ENCODE measurements around the gene ABCC11. TPM values are rescaled to one million over a fixed set of nuclear protein-coding genes. Genes with fewer than 3 reads are reported as not detected.

ABCC11 gene
- total and polyA plus RNA-seq, 2 experiments from 2014 or later, result 0.10 TPM; not detected in 1

- TF ChIP-seq ZNF462 (CRISPR knock-in tag; IDR thresholded peaks at IDR 0.05) (no peak), POLR2AphosphoS5 (IDR thresholded peaks at IDR 0.05; ENCODE audit: low read depth) (no peak), ZNF114 (CRISPR knock-in tag; IDR thresholded peaks at IDR 0.05) (no peak), CTCF (conservative IDR thresholded peaks at IDR 0.05; ENCODE audit: low read depth in 2 of 2) (no peak), CREB1 (CRISPR knock-in tag; IDR thresholded peaks at IDR 0.05; ENCODE audit: low read depth) (no peak), ZNF331 (CRISPR knock-in tag; IDR thresholded peaks at IDR 0.05; ENCODE audit: low read depth) (no peak), EZH2phosphoT487 (IDR thresholded peaks at IDR 0.05; ENCODE audit: unreplicated experiment) (no peak), JUNB (IDR thresholded peaks at IDR 0.05; ENCODE audit: unreplicated experiment) (no peak)
Measured at GRCh38 chr16:48194828-48195556, 52.3 kb downstream of the ABCC11 start (continued).
